T-helper 1 cell (primary cell): ENCODE results near the gene ADH4.
"Not testable (repeated sequence)": the region's sequence is repeated elsewhere in the genome, so short reads cannot be mapped to it uniquely, and the experiment has no call there.

Source experiments
- DNase-seq, 5 donors: peaks; one replicate each; pipeline ENCODE4 v3.0.0-alpha.2; 2012 to 2020
- total RNA-seq, 4 donors: gene quantifications; one replicate each; lab custom pipeline; 2026; lab: John Stamatoyannopoulos, UW

ADH4 gene
- 0 reads per million in 4 donors for total RNA-seq

GRCh38 chr4:99144070-99144469, at the start of gene ADH4:
Gene ADH4, minus strand, starts transcription at chr4:99144297. Its CDS starts 75 bp downstream, at chr4:99144222.
- no peak for DNase-seq

- no peak for DNase-seq
Observed at GRCh38 chr4:99190336-99190735, 46.2 kb upstream of the ADH4 start.

GRCh38 chr4:99189900-99190299, 45.8 kb upstream of the ADH4 start:
- DNase-seq = not testable (repeated sequence)

- no peak for DNase-seq
Observed at GRCh38 chr4:99186029-99186428, 41.9 kb upstream of the ADH4 start.

GRCh38 chr4:99185581-99185980, 41.5 kb upstream of the ADH4 start:
- no peak for DNase-seq

GRCh38 chr4:99180382-99181070, 36.4 kb upstream of the ADH4 start:
- DNase-seq = no peak

- no peak for DNase-seq
Observed at GRCh38 chr4:99179626-99180025, 35.5 kb upstream of the ADH4 start.

GRCh38 chr4:99179178-99179577, 35.1 kb upstream of the ADH4 start:
- no peak for DNase-seq

GRCh38 chr4:99166544-99166943, 22.4 kb upstream of the ADH4 start:
- no peak for DNase-seq

- no peak for DNase-seq
Observed at GRCh38 chr4:99165978-99166377, 21.9 kb upstream of the ADH4 start.

- no peak for DNase-seq
Observed at GRCh38 chr4:99161373-99162099, 17.4 kb upstream of the ADH4 start.

GRCh38 chr4:99159699-99160098, 15.6 kb upstream of the ADH4 start:
- no peak for DNase-seq

GRCh38 chr4:99157478-99157935, 13.4 kb upstream of the ADH4 start:
- no peak for DNase-seq

- no peak for DNase-seq
Observed at GRCh38 chr4:99156992-99157391, 12.9 kb upstream of the ADH4 start.

GRCh38 chr4:99154658-99155342, 10.7 kb upstream of the ADH4 start:
- DNase-seq = no peak

- DNase-seq = no peak
Observed at GRCh38 chr4:99151995-99152394, 7.9 kb upstream of the ADH4 start.

- DNase-seq = no peak
Observed at GRCh38 chr4:99151452-99151851, 7.4 kb upstream of the ADH4 start.

- no peak for DNase-seq
Observed at GRCh38 chr4:99149426-99150019, 5.4 kb upstream of the ADH4 start.

- no peak for DNase-seq
Observed at GRCh38 chr4:99148550-99148949, 4.5 kb upstream of the ADH4 start.

GRCh38 chr4:99144587-99144986, 490 bp upstream of the ADH4 start:
- DNase-seq = no peak

GRCh38 chr4:99136329-99136728, 7.8 kb downstream of the ADH4 start:
- no peak for DNase-seq

GRCh38 chr4:99135541-99136162, 8.4 kb downstream of the ADH4 start:
- no peak for DNase-seq

- DNase-seq = no peak
Observed at GRCh38 chr4:99134586-99134985, 9.5 kb downstream of the ADH4 start.
